ENCODE results near the gene HNRNPD.
"Not testable (repeated sequence)": the region's sequence is repeated elsewhere in the genome, so short reads cannot be mapped to it uniquely, and the experiment has no call there.

HNRNPD gene

DNA sequence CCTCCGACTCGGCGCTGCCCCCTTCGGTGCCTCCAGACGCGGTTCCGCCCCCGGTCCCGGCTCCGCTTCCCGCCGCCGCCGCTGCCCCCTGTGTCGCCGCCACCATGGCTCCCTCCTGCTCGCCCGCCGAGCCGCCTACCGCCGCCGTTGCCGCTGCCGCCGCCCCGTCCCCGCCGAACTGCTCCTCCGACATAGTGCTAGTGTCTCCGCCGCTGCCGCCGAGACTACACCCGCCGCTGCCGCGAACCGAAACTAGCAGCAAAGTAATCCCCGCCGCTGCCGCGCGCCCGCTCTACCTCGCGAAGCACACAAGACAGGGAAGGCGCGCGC is 340 bp downstream of the HNRNPD start:
- peak in 1 of 2 donors; percentile 37 for DNase-seq (ENCODE audit: low read depth in 2 of 2)

GRCh38 chr4:82372517-82373485 is 990 bp downstream of the HNRNPD start:
- peak; percentile 69 to 72 for DNase-seq (ENCODE audit: low read depth in 2 of 2)

DNA sequence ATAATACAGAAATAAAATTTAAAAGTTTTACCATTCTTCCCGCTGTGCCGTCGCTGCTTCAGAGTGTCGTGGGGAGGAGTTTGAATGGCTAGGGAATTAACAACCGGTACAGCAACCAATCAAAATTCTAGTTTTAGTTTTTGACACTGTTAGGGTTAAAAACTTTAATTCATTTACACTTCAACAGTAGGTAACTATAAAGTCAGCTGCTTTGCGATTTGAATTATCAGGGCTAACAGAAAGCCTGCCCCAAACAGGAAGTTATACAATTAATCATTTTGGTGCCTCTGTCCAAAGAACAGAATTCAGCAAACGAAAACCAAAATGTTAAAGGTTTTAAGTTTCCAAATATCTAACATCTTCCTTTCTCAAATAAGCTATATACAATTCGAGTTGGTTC is 2.3 kb downstream of the HNRNPD start:
- DNase-seq (ENCODE audit: low read depth in 2 of 2) = no peak

DNA sequence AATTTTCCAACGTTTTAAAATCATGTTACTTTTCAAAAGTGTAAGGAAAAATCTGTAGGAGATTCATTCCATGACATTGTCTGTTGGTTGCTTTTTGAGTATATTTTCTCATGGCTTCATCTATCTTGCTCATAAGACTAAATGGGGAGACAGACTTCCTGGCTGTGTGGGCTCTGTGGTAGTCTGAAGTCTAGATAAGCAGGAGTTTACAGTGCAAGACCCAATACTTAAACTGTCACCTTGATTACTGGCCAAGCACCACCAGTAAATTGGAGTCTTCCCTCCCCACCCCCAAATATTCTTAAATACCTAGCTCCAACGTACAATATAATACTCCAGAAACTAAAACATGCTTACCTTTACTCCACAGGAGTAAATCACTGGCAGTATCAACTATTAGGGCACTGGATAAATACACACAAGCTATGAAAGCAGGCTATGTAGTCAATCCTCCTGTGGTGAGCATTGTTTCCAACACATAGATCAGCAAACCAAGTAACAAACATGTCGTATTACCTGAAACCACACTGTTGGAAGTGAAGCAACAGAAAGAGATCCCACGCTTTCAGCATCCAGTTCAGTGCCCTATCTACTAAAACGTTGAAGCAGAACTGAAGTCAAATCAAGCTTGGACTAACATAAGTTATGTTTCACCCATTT is 6.2 kb downstream of the HNRNPD start:
- no peak for DNase-seq (ENCODE audit: low read depth in 2 of 2)

- not testable (repeated sequence) for DNase-seq (ENCODE audit: low read depth in 2 of 2)
Measured at GRCh38 chr4:82366431-82366830, 7.4 kb downstream of the HNRNPD start.

GRCh38 chr4:82363896-82364487 is 9.8 kb downstream of the HNRNPD start:
- DNase-seq (ENCODE audit: low read depth in 2 of 2) = no peak

GRCh38 chr4:82362565-82362964 is 11.2 kb downstream of the HNRNPD start:
- DNase-seq (ENCODE audit: low read depth in 2 of 2) = no peak

GRCh38 chr4:82360298-82361177 is 13.3 kb downstream of the HNRNPD start:
- no peak for DNase-seq (ENCODE audit: low read depth in 2 of 2)

GRCh38 chr4:82358847-82359246 is 14.9 kb downstream of the HNRNPD start:
- no peak for DNase-seq (ENCODE audit: low read depth in 2 of 2)

- no peak for DNase-seq (ENCODE audit: low read depth in 2 of 2)
Measured at GRCh38 chr4:82357640-82358039, 16.2 kb downstream of the HNRNPD start.

GRCh38 chr4:82354788-82355187 is 19.0 kb downstream of the HNRNPD start:
- DNase-seq (ENCODE audit: low read depth in 2 of 2) = no peak

DNA sequence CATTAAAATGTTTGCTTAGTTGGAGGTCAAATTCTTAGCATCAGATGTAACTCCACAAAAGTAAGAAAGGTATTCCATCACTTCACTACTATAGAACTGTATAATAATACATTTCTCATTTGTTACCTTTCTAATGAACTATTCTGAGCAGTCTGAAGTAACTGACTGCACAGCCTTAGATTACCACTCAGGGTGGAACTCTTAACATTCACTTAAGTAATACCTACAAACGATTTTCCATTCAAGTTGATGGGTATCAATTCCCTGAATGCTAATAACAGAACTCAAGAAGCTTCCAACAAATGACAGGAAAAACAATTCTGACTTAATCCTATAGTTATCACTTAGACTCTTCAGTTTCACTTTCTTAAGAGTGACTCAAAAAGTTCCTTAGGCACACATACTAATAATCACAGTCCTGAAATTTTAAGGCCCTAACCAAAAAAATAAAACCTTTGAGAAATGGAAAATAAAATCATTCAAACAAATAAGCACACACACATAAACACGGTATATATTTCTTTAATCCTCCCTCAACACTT is 20.9 kb downstream of the HNRNPD start:
- no peak for DNase-seq (ENCODE audit: low read depth in 2 of 2)

GRCh38 chr4:82352118-82352824 is 21.5 kb downstream of the HNRNPD start:
- DNase-seq (ENCODE audit: low read depth in 2 of 2) = no peak

GRCh38 chr4:82346126-82346525 is 27.7 kb downstream of the HNRNPD start:
- no peak for DNase-seq (ENCODE audit: low read depth in 2 of 2)

- DNase-seq (ENCODE audit: low read depth in 2 of 2) = no peak
Measured at GRCh38 chr4:82335043-82335442, 38.7 kb downstream of the HNRNPD start.

DNA sequence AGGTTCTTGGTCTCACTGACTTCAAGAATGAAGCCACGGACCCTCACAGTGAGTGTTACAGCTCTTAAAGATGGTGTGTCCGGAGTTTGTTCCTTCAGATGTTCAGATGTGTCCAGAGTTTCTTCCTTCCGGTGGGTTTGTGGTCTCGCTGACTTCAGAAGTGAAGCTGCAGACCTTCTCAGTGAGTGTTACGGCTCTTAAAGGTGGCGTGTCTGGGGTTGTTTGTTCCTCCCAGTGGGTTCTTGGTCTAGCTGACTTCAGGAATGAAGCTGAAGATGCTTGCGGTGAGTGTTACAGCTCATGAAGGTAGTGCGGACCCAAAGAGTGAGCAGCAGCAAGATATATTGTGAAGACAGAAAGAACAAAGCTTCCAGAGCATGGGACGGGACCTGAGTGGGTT is 40.1 kb downstream of the HNRNPD start:
- not testable (repeated sequence) for DNase-seq (ENCODE audit: low read depth in 2 of 2)

- no peak for DNase-seq (ENCODE audit: low read depth in 2 of 2)
Measured at GRCh38 chr4:82331814-82332213, 42.0 kb downstream of the HNRNPD start.

DNA sequence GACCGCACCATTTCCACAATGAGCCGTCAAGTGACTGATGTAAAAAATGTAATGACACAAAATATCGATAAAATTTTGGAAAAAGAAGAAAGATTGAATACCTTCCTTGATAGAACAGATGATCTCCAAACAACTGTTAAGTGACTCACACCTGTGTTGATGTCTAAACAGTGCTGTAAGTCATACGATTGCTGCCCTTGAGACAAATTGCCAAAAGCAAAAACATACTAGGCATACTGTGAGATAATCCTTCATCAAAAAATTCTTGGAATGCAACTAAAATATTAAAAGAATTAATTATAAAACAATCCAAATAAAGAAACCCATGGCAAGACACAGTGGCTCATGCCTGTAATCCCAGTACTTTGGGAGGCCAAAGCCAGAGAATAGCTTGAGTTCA is 53.4 kb downstream of the HNRNPD start:
- no peak for DNase-seq (ENCODE audit: low read depth in 2 of 2)

DNA sequence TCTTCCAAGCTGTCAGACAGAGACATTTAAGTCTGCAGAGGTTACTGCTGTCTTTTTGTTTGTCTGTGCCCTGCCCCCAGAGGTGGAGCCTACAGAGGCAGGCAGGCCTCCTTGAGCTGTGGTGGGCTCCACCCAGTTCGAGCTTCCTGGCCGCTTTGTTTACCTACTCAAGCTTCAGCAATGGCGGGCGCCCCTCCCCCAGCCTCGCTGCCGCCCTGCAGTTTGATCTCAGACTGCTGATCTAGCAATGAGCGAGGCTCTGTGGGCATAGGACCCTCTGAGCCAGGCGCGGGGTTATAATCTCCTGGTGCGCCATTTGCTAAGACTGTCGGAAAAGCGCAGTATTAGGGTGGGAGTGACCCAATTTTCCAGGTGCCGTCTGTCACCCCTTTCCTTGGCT is 70.7 kb downstream of the HNRNPD start:
- not testable (repeated sequence) for DNase-seq (ENCODE audit: low read depth in 2 of 2)

Measured in stimulated activated CD8-positive, alpha-beta memory T cell treated with anti-CD3 and anti-CD28 coated beads, Interleukin-2, amount 100 ng/mL, for 48 hours (primary cell).